PC-3 (cell line): ENCODE measurements around the gene ZBTB40. TPM values are rescaled to one million over a fixed set of nuclear protein-coding genes. Genes with fewer than 3 reads are reported as not detected.

Experiments used
- ATAC-seq: fragments of 200-7000 bp; cut with Tn5 transposase; 2 replicates; pipeline ENCODE4 v1.9.1; 2020; ENCODE audit warnings: mild to moderate bottlenecking, moderate library complexity
- BruUV-seq: library from RNA; stranded (reverse); fragments of 400-500 nt; replicated peaks from 2 replicates; lab custom pipeline; 2021; lab: Mats Ljungman, UMichigan
- CTCF ChIA-PET: fragments of 300-600 bp; sonication (Branson Sonifier 250); formaldehyde crosslinking; loops from one replicate; lab custom pipeline; 2022; ENCODE audit warnings: antibody characterized with exemption; lab: Charles Lee
- POLR2A ChIA-PET: fragments of 300-600 bp; sonication (Branson Sonifier 250); formaldehyde crosslinking; loops from one replicate; lab custom pipeline; 2022; ENCODE audit warnings: antibody characterized with exemption; ENCODE audit not compliant: unreplicated experiment; lab: Charles Lee
- DNase-seq: peaks from one replicate; pipeline ENCODE4 v3.0.0-alpha.2; 2015
- H2AFZ ChIP-seq: fragments of 300-600 bp; sonication (generic); 2 replicates; pipeline ENCODE4 v1.6.0; 2016; ENCODE audit warnings: antibody characterized with exemption, low read length
- H3F3A ChIP-seq: fragments of 300-600 bp; sonication (generic); one replicate; pipeline ENCODE4 v1.6.0; 2017; ENCODE audit warnings: antibody characterized with exemption, low read length, control low read depth, mild to moderate bottlenecking; ENCODE audit not compliant: unreplicated experiment
- H3K27ac ChIP-seq: fragments of 300-600 bp; sonication (generic); 2 replicates; pipeline ENCODE4 v1.5.1; 2016; ENCODE audit warnings: mild to moderate bottlenecking, low read length
- H3K27me3 ChIP-seq: fragments of 300-600 bp; sonication (generic); 2 replicates; pipeline ENCODE4 v1.6.1; 2016; ENCODE audit warnings: low read length, mixed read lengths
- H3K36me3 ChIP-seq: fragments of 300-600 bp; sonication (generic); 2 replicates; pipeline ENCODE4 v1.6.1; 2016; ENCODE audit warnings: low read depth, mixed run types, low read length, mixed read lengths
- H3K4me1 ChIP-seq: fragments of 300-600 bp; sonication (generic); 2 replicates; pipeline ENCODE4 v1.5.1; 2016; ENCODE audit warnings: low read length; ENCODE audit not compliant: insufficient read depth
- H3K4me2 ChIP-seq: fragments of 300-600 bp; sonication (generic); 2 replicates; pipeline ENCODE4 v1.6.0; 2016; ENCODE audit warnings: low read length
- H3K4me3 ChIP-seq: fragments of 300-600 bp; sonication (generic); 2 replicates; pipeline ENCODE4 v1.5.1; 2016; ENCODE audit warnings: mild to moderate bottlenecking, low read length, mixed read lengths
- H3K79me2 ChIP-seq: fragments of 300-600 bp; sonication (generic); 2 replicates; pipeline ENCODE4 v1.6.1; 2017; ENCODE audit warnings: low read length, mixed read lengths
- H3K9ac ChIP-seq: fragments of 300-600 bp; sonication (generic); 2 replicates; pipeline ENCODE4 v1.6.0; 2016; ENCODE audit warnings: mild to moderate bottlenecking, low read length
- H3K9me2 ChIP-seq: fragments of 300-600 bp; sonication (generic); replicated peaks from 2 replicates; pipeline ENCODE4 v1.6.1; 2016; ENCODE audit warnings: mixed run types, low read length, mixed read lengths
- H3K9me3 ChIP-seq: fragments of 300-600 bp; sonication (generic); 2 replicates; pipeline ENCODE4 v1.6.1; 2016; ENCODE audit warnings: low read length, mixed read lengths
- H4K20me1 ChIP-seq: fragments of 300-600 bp; sonication (generic); 2 replicates; pipeline ENCODE4 v1.6.1; 2016; ENCODE audit warnings: low read length, mixed read lengths
- CTCF ChIP-seq: fragments of 300-600 bp; sonication (generic); conservative IDR thresholded peaks from 2 replicates; pipeline ENCODE4 v1.5.1; 2017; ENCODE audit warnings: antibody characterized with exemption, low read depth, mild to moderate bottlenecking, low read length
- EZH2 ChIP-seq: fragments of 300-600 bp; sonication (generic); IDR thresholded peaks from one replicate; pipeline ENCODE4 v1.6.1; 2017; ENCODE audit warnings: antibody characterized with exemption, mild to moderate bottlenecking, low read length; ENCODE audit not compliant: unreplicated experiment
- EZH2phosphoT487 ChIP-seq: fragments of 300-600 bp; sonication (generic); IDR thresholded peaks from 2 replicates; pipeline ENCODE4 v1.6.1; 2018; ENCODE audit warnings: mild to moderate bottlenecking, antibody characterized with exemption, low read length, borderline replicate concordance
- intact Hi-C: fragments of 100-400 bp; cut with micrococcal nuclease; formaldehyde crosslinking; loops from 2 replicates; pipeline ENCODE4 v1.9.0; 2023
- total RNA-seq: library from RNA; depleted of rRNA; stranded (reverse); fragments of >200 nt; gene quantifications from 2 replicates; pipeline ENCODE4 v1.2.3, GENCODE V29; 2014

The ZBTB40 gene
- total RNA-seq, 1 experiment from 2014 or later: 20.2 TPM

DNA sequence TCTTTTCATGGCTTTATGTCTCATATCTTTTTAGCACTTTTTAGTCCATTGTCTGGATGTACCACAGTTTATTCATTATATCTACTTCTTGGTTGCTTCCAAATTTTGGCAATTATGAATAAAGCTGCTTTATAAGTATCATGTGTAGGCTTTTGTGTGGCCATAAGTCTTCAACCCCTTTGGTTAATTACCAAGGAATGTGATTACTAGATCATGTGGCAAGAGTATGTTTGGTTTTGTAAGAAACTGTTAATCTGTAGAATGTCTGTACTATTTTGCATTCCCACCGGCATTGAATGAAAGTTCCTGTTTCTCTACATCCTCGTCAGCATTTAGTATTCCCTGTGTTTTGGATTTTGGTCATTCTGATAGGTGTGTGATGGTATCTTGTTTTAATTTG, 31.5 kb downstream of the ZBTB40 start:
- H3K4me1 ChIP-seq: no peaks in the 10 kb centered on the region
- intact Hi-C loops: no loop called here
- no peaks in the 10 kb centered on the region for H3K27me3 ChIP-seq
- H2AFZ ChIP-seq: no peak overlapping the region
- H3K9me2 ChIP-seq: no peaks in the 10 kb centered on the region
- H3K4me2 ChIP-seq: no peak overlapping the region
- no peak for TF ChIP-seq EZH2
- TF ChIP-seq EZH2phosphoT487: no peak
- TF ChIP-seq CTCF: no peak
- CTCF ChIA-PET: interaction anchor here (0.6 kb wide), 1 partner anchor 200 kb away, joined by 3 read pairs; no protein-coding TSS in a partner anchor
- no peaks in the 10 kb centered on the region for H3K9me3 ChIP-seq
- no peaks in the 10 kb centered on the region for H3F3A ChIP-seq
- no peak overlapping the region for H3K9ac ChIP-seq
- no peaks in the 10 kb centered on the region for H4K20me1 ChIP-seq
- H3K79me2 ChIP-seq: peaks cover 61% of the 10 kb centered on the region
- H3K27ac ChIP-seq: no peak overlapping the region
- ATAC-seq (no peak), DNase-seq (no peak)
- no peaks in the 10 kb centered on the region for H3K36me3 ChIP-seq
- no peak overlapping the region for H3K4me3 ChIP-seq
- BruUV-seq: no TSS peak
- POLR2A ChIA-PET: no interaction called here

DNA sequence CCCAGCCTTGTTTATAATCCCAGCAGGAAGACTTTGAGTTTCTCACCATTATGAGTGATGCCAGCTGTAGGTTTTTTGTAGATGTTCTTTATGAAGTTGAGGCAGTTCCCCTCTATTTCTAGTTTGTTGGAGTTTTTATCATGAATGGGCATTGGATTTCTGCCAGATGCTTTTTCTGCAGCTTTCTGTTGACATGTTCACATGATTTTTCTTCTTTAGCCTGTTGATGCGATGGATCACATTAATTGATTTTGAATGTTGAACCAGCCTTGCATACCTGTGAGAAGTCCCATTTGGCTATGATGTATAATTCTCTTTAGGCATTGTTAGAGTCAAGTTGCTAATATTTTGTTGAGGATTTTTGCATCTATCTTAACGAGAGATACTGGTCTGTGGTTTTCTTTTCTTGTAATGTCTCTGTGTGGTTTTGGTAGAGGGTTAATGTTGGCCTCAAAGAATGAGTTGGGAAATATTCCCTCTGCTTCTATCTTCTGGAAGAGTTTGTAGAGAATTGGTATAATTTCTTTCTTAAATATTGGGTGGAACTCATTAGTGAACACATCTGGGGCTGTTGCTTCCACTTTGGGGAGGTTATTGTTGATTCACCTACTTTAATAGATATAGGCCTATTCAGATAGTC, 33.2 kb downstream of the ZBTB40 start:
- TF ChIP-seq EZH2 (no peak), CTCF (no peak), EZH2phosphoT487 (no peak)
- no peaks in the 10 kb centered on the region for H3K9me3 ChIP-seq
- H4K20me1 ChIP-seq: no peaks in the 10 kb centered on the region
- no peaks in the 10 kb centered on the region for H3K27me3 ChIP-seq
- no peak overlapping the region for H3K9ac ChIP-seq
- no peaks in the 10 kb centered on the region for H3K4me1 ChIP-seq
- ATAC-seq (no peak), DNase-seq (no peak)
- no peak overlapping the region for H3K4me3 ChIP-seq
- ChIA-PET POLR2A (no interaction called here), CTCF (no interaction called here)
- no peak overlapping the region for H3K27ac ChIP-seq
- H3K9me2 ChIP-seq: no peaks in the 10 kb centered on the region
- BruUV-seq: no TSS peak
- peaks cover 52% of the 10 kb centered on the region for H3K79me2 ChIP-seq
- no peak overlapping the region for H2AFZ ChIP-seq
- no peaks in the 10 kb centered on the region for H3F3A ChIP-seq
- H3K4me2 ChIP-seq: no peak overlapping the region
- H3K36me3 ChIP-seq: no peaks in the 10 kb centered on the region
- intact Hi-C loops: no loop called here

DNA sequence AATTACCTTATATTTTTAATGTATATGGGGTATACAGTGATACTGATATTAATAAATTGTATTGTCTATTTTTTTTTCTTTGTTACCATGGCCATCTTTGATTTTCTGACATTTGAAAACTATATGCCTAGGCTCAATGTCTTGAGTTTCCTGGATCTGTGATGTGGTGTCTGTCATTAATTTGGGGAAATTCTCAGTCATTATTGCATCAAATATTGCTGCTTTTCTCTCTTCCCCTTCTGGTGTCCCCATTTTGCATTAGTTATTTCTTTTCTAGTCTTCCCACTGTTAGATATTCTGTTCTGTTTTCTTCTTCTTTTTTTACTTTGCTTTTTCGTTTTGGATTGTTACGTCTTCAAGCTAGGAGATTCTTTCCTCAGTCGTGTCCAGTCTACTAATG, 33.8 kb downstream of the ZBTB40 start:
- Histone ChIP-seq H3K4me1 (no peaks in the 10 kb centered on the region), H3K4me2 (no peak overlapping the region), H3K79me2 (peaks cover 52% of the 10 kb centered on the region), H4K20me1 (no peaks in the 10 kb centered on the region), H3K9me2 (no peaks in the 10 kb centered on the region), H2AFZ (no peak overlapping the region), H3K27ac (no peak overlapping the region), H3K36me3 (no peaks in the 10 kb centered on the region), H3K27me3 (no peaks in the 10 kb centered on the region), H3K9ac (no peak overlapping the region), H3K9me3 (no peaks in the 10 kb centered on the region), H3F3A (no peaks in the 10 kb centered on the region), H3K4me3 (no peak overlapping the region)
- ChIA-PET CTCF (no interaction called here), POLR2A (no interaction called here)
- BruUV-seq: no TSS peak
- ATAC-seq: no peak
- intact Hi-C loops: no loop called here
- no peak for TF ChIP-seq EZH2
- no peak for TF ChIP-seq CTCF
- TF ChIP-seq EZH2phosphoT487: no peak
- DNase-seq: no peak
